GM18507 (cell line): ENCODE measurements around the gene KIAA0825.

ENCODE experiments used
- DNase-seq: peaks from one replicate; pipeline ENCODE4 v3.0.0; 2011; ENCODE audit warnings: low read depth; ENCODE audit not compliant: insufficient read length; ENCODE audit errors: extremely low spot score
- FAIRE-seq: peaks from 2 replicates; lab custom pipeline; 2011; peaks lifted over from hg19 to GRCh38; lab: Jason Lieb, UNC

Gene KIAA0825

GRCh38 chr5:94522117-94522516, 96.3 kb downstream of the KIAA0825 start:
- no peak for DNase-seq
- no peak for FAIRE-seq

GRCh38 chr5:94517490-94518488, 100.6 kb downstream of the KIAA0825 start:
- DNase-seq: no peak
- FAIRE-seq: no peak

- FAIRE-seq (no peak), DNase-seq (no peak)
Observed at GRCh38 chr5:94516148-94516547, 102.3 kb downstream of the KIAA0825 start.

GRCh38 chr5:94508461-94509148, 109.8 kb downstream of the KIAA0825 start:
- no peak for DNase-seq
- FAIRE-seq: no peak

- DNase-seq (no peak), FAIRE-seq (no peak)
Observed at GRCh38 chr5:94505327-94506068, 112.9 kb downstream of the KIAA0825 start.

GRCh38 chr5:94503677-94504076, 114.7 kb downstream of the KIAA0825 start:
- no peak for DNase-seq
- FAIRE-seq: no peak

DNA sequence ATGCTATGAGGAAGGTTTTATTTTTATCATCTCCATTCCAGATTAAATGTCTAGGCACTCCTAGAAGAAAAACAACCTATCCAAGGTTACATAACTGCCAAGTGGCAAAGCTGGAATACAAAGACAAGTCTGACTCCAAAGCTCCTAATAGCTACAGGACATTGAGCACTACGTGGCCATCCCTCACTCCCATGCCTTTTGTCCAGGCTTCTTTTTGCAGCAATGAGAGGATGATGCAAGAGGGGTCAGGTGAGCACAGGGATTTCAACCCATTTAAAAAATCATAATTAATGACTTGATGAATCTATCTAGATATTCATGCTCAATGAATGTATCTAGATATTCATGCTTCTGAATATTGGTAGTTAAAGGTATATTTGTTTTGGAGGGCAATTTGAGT, 117.0 kb downstream of the KIAA0825 start:
- no peak for DNase-seq
- FAIRE-seq: no peak

GRCh38 chr5:94499806-94500205, 118.6 kb downstream of the KIAA0825 start:
- DNase-seq (no peak), FAIRE-seq (no peak)

DNA sequence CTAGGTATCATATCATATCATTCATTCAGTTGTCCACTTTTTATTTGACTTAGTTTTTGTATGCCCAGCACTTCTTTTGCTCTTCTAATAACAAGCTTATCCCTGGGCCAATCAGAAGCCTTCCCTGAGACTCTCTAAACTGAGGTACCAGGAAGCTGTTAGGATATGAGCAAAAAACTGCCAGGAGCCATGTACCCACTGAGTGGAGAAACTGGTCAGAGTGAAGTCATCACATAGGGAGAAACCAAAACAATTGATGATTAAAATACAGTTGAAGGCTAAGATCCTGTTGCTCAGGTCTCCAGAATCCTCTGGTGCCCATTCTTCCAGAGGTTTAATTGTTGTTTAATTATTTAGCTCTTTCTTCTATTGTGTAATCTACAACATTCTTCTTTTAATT, 120.2 kb downstream of the KIAA0825 start:
- DNase-seq: no peak
- FAIRE-seq: no peak

DNA sequence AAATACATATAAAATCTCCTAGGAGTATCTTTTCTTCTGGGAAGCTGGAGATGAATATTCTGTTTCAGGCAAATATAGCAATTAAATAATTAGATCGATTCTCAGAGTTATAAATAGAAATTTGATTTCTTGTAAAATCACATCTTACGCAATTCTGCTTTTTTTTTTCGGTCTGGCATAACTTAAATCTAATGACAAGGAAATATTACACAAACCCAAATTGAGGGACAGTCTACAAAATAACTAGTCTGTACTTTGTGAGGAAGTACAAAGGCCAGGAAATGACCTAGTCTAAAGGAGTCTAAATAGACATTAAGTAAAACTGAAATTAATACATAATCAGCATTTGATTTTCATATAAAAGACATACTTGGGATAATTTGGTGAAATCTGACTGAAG, 133.3 kb downstream of the KIAA0825 start:
- no peak for FAIRE-seq
- no peak for DNase-seq

GRCh38 chr5:94481059-94481458, 137.3 kb downstream of the KIAA0825 start:
- FAIRE-seq: no peak
- no peak for DNase-seq

- DNase-seq: no peak
- no peak for FAIRE-seq
Observed at GRCh38 chr5:94480486-94480885, 137.9 kb downstream of the KIAA0825 start.

- FAIRE-seq: no peak
Observed at GRCh38 chr5:94473936-94474335, 144.5 kb downstream of the KIAA0825 start.

DNA sequence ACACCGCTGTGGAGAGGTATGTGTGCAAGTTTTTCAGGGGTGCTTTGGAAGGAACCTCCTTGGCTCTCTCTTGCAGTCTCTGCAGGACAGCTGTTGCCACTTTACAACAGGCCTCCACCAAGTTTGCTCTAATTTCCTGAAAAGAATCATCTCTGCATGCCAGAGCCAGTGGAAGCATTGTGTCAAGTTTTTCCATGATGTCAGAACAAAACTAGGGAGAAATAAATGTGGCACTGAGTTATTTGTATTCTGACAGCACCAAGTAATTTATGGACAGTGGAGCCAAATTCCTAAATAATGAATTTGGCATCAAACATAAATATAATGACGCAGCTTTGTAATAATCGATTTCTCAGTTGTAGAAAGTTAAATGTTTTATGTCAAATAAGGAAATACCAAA, 146.9 kb downstream of the KIAA0825 start:
- no peak for DNase-seq
- no peak for FAIRE-seq

More at GRCh38 chr5:94473936-94474335, 144.5 kb downstream of the KIAA0825 start:
- no peak for DNase-seq

- FAIRE-seq (no peak), DNase-seq (no peak)
Observed at GRCh38 chr5:94470802-94471201, 147.6 kb downstream of the KIAA0825 start.

DNA sequence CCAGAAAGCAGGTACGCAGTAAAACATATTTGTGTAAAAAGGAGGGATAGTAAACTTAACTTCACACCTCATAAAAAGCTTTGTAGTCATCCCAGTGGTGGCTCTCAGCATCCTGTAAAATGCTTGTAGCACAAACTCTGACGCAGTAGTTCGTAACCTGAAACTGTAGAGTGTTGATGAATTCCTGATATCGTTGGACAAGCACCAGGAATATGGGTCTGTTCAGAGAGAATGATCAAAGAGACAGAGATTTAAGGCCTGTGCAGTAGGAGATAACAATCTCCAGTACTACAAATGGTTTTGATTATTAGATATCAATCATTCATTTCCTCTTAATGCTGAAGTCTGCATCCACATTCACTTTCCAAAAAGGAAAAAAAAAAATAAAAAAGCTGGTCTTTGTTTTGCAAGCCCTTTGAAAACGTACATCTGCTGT, 148.5 kb downstream of the KIAA0825 start:
- FAIRE-seq (no peak), DNase-seq (no peak)

DNA sequence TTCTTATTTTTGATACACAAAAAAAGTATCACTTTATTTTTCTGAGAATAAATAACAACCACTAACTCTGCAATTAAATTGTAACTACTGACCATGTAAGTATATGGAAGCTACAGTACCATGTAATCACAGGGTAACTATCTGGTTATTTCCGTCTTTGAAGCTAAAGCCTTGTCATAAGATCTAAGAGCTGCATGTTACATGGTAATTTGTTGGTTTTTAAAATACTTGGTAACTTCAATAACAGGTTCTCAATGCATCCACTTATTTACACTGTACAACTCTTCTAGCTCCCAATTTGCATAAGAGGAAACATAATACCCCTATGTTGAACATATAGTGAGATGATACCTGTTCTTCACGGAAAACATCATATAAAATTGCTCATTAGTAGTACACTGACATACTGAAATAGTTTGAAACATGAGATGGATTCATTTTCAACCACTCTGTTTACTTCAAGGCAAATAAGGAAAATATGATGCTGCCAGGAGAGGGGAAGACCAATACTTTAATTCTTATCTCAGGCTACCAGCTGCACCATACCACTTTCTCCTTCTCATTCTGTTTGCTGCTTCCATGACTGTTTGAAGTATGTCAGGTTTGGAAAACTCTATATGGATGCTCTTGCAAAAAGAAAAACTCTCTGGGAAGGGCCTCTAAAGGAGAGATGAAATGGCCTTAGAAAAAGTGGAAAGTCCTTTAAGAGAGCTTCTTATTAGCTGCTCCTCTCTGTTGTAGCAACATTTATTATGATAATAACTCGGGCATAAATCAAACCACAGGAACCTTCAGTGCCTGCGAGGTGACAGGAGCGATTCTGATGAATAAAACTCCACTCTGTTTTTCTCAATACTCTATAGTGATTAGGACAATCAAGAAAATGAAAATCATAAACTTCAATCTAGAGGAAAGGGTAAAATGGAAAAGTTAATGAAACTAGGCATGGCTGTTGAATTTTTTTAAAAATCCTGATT, 150.2 kb downstream of the KIAA0825 start:
- no peak for FAIRE-seq
- no peak for DNase-seq

DNA sequence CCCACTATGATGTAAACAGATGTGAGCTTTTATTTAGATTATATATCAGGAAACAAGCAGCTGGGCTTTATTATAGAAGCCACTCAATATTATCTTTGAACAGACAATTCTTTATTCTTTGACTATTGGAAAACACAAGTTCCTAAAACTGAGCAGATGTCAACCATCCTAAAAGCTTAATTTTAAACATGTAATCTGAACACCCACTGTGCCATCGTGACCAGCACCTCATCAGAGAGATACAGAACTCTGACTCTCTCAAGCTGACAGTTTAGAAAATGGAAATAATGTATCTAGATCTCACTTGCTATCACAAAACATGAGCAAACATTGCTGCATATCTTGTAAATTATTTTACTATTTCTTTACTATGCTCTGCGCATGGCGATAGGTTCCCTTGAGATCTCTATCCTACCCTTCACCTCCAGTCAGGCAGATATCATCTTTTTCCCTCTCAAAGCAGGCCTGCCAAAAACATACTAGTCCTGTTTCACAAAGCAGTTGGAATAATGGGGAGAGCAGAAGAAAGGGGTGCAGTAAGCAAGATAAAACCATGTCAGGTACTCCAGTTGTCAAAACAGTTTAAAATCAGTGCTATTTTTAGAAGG, 151.0 kb downstream of the KIAA0825 start:
- DNase-seq (no peak), FAIRE-seq (no peak)
